NCI-H748 (cell line): ENCODE data around the gene COL4A3.

Experiments used
- DNase-seq: peaks from one replicate; lab custom pipeline; 2025; ENCODE audit not compliant: unreplicated experiment; lab: John Stamatoyannopoulos, UW

COL4A3 gene

DNA sequence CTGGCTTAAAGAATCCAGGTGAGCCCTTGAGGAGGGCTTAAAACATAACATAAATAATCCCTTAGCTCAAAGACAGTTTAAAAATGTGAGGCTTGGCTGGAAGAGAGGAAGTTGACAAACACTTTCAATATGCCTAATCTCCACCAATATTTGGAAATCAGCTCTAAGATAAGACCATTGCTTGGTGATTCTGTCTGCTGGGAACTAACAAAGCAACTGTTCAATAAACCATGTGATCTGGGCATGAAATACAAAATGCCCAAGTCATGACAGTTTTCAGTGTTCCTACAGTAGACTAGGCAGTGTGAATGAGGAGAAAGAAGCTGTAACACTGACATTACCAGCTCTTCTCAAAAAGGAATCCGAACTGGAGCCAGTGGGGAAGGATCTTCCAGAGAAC, 171.3 kb downstream of the COL4A3 start:
- no peak for DNase-seq

DNA sequence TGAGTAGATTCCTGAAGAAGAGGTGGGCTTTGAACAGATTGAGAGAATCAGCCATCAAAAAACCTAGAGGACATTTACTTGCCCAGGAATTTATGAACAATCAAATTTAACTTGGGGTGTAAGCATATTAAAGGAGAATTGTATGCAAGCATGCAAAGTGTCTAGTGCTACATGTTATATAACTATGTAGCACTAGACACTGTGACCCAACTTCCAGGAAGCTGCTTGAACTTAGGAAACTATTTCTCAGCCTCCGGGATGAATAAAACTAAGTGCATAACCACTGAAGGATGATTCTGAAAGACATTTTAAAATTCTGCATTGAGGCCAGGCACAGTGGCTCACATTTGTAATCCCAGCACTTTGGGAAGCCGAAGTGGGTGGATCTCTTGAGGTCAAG, 173.0 kb downstream of the COL4A3 start:
- DNase-seq, result no peak

DNA sequence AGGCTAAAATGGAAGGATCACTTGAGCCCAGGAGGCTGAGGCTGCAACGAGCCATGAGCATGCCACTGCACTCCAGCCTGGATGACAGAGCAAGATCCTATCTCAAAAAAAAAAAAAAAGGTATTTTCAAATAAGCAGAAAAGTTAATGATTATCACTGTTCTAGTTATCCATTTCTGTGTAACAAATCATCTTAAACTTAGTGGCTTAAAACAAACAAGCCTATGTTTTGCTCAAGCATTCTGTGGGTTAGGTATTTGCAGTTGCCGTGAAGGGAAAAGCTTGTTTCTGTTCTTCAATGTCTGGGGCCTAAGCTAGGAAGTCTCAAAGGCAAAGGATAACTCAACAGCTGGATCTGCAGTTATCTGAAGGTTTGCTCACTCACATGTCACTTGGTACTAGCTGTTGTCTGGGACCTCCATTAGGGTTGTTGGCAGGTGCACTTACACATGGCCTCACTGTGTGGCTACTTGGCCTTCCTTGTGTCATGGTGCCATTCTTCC, 174.7 kb downstream of the COL4A3 start:
- DNase-seq, result no peak

DNA sequence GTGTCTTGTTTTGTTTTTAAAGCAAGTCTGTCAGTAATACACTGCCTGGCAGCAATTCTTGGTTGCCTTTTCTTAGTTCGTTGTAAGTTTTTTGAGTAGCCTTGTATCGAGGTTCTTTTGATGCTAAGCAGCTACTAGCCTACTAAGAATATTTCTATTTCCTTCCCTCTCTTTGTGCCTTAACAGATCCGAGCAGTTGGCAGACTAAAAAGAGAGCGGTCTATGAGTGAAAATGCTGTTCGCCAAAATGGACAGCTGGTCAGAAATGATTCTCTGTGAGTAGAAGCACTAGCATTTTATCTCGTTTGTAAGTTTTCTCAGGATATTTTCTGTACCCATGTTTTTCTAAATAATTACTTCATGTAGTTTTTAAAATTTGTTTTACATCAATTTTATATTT, 175.7 kb downstream of the COL4A3 start:
- DNase-seq, result no peak

GRCh38 chr2:227341553-227341952, 177.1 kb downstream of the COL4A3 start:
- DNase-seq, result no peak

- no peak for DNase-seq
Observed at GRCh38 chr2:227344231-227344630, 179.8 kb downstream of the COL4A3 start.

GRCh38 chr2:227347117-227347516, 182.7 kb downstream of the COL4A3 start:
- DNase-seq, result no peak

GRCh38 chr2:227348324-227348723, 183.9 kb downstream of the COL4A3 start:
- DNase-seq, result no peak

DNA sequence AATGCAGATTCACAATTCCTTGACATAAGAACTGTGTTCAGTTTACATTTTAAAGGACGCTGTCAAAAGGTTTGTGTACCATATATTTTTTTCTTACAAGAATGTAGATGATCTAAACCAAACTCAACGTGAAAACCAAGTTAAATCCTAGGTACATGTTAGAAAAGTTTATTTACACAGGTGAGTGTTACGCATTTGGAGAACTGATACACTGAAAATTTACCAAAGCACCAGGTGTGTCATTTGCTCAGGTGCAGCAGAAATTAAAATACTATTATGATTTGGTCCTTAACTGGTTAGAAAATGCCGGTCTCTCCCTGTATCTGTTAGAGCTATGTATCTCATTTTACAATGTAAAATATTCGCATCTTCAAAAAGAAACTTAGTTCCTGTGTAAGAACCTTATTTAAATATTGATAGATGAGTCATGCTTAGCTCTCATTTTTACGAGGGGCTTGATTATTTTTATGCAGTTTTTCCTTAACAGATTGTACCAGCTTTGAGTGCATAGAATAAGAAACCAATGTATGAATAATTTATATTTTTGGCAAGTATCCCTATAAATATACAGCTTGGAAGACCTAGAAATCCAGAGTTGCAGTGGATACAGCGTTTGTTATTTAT, 185.7 kb downstream of the COL4A3 start:
- DNase-seq, result no peak

DNA sequence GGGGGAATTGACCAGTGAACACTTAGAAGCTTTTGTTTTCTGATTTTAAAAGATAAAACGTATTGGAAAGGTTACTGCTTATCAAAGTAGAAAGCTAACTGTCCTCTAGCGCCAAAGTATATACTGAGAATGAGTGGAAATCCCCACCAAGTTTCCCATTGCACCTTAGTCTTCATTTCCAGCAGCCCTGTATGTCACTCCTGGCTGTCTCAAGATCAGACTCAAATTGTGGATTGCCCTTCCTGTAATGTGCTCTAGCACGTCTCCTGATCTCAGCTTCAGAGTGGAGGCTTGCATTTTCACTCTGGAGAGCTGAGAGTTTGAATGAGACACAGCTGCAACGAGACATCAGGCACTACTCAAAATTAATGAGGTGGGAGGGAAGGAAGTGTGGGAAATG, 187.2 kb downstream of the COL4A3 start:
- DNase-seq, result no peak

- no peak for DNase-seq
Observed at GRCh38 chr2:227360351-227360750, 195.9 kb downstream of the COL4A3 start.

DNA sequence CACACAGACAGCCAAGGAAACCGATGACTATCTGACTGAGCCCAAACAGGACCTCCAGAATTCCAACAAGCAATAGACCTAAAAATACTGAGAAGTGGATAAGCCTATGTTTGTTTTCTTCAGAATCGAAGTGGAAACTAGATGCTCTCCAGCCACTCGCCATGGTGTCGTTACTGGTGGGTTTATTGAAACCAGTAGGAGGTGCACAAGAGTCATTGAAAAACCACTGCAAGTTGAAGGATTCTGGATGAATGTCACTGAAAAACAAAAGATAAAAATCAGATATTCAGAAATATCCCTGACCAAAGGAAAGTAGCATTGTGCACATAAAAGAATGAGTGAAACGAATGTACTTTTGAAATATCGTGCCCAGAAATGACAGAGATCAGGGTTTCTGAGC, 199.3 kb downstream of the COL4A3 start:
- no peak for DNase-seq
